ENCODE data around the gene C11orf68. TPM values are rescaled to one million over a fixed set of nuclear protein-coding genes. Genes with fewer than 3 reads are reported as not detected.

Gene C11orf68
- total and polyA plus RNA-seq, 2 of the 8 experiments (the other 6 are each of a cell fraction or from before 2014, with no cell fraction given), result 24.0 to 51.2 TPM

DNA sequence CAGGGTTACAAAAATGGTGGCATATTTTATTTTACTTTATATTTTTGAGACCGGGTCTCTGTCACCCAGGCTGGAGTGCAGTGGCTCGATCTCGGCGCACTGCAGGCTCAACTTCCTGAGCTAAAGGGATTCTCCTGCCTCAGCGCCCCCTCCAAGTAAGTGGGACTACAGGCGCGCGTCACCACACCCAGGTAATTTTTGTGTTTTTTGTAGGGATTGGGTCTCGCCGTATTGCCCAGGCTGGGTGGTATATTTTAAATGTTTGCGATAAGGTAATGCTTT, 18.0 kb downstream of the C11orf68 start:
- Histone ChIP-seq H2AK5ac (ENCODE audit: low read depth, low read length) (no peak overlapping the region), H2BK120ac (replicated peaks; ENCODE audit: low read depth, low read length) (no peak overlapping the region), H3K27ac (ENCODE audit: low read depth, low read length) (no peak overlapping the region), H2AFZ (ENCODE audit: low read length) (no peak overlapping the region), H3K4ac (replicated peaks; ENCODE audit: insufficient read length, low read depth, low read length) (no peak overlapping the region), H2BK15ac (ENCODE audit: low read length) (no peak overlapping the region), H3K4me2 (ENCODE audit: insufficient read depth in 1 of 2, low read depth in 2 of 2, low read length in 2 of 2) (peak overlapping the region; percentile 78 to 89; a peak in 3 of 4 replicates), H3K9ac (replicated peaks in 1 of 4; ENCODE audit: extremely low read depth in 1 of 4, low read depth in 3 of 4, low read length in 3 of 4) (no peak overlapping the region), H3K79me1 (ENCODE audit: low read depth, low read length) (no peaks in the 10 kb centered on the region; the same call in 1 of the 2 replicates), H2BK5ac (ENCODE audit: low read depth, low read length) (no peak overlapping the region), H3K4me1 (replicated peaks in 1 of 4; ENCODE audit: control insufficient read depth in 3 of 4, insufficient read depth in 4 of 4, low read length in 3 of 4) (peaks cover 3 to 11% (median 8%) of the 10 kb centered on the region in 4 experiments; a peak in 6 of 7 replicates), H4K91ac (replicated peaks; ENCODE audit: insufficient read length, low read length) (no peak overlapping the region), H4K5ac (ENCODE audit: insufficient read length, low read depth, low read length) (no peak overlapping the region), H2BK20ac (ENCODE audit: low read length) (no peak overlapping the region), H3K9me3 (ENCODE audit: insufficient read depth in 2 of 2, low read depth in 1 of 2, low read length in 1 of 2) (no peaks in the 10 kb centered on the region), H3K14ac (ENCODE audit: insufficient read length) (no peak overlapping the region), H3K23me2 (ENCODE audit: low read depth, low read length) (peaks cover 9% of the 10 kb centered on the region; the same call in 1 of the 2 replicates), H2BK12ac (ENCODE audit: low read depth, low read length) (no peak overlapping the region), H3K79me2 (ENCODE audit: control insufficient read depth in 1 of 2, insufficient read depth in 2 of 2, low read length in 2 of 2) (no peaks in the 10 kb centered on the region), H3K4me3 (ENCODE audit: extremely low read depth in 1 of 4, insufficient read depth in 2 of 4, low read depth in 3 of 4, low read length in 4 of 4) (peak overlapping the region in 1 of 4 experiments; percentile 71; a peak in 2 of 8 replicates), H3K18ac (ENCODE audit: extremely low read depth, low read length) (no peak overlapping the region), H3K56ac (replicated peaks; ENCODE audit: insufficient read length, low read depth, low read length) (no peak overlapping the region), H3K27me3 (replicated peaks in 1 of 4; ENCODE audit: control insufficient read depth in 3 of 4, extremely low read depth in 1 of 4, insufficient read depth in 3 of 4, low read length in 3 of 4) (peaks cover 15 to 41% (median 36%) of the 10 kb centered on the region in 4 experiments), H4K8ac (ENCODE audit: extremely low read depth, insufficient read depth, low read length) (no peak overlapping the region), H3K36me3 (ENCODE audit: control insufficient read depth in 2 of 4, insufficient read depth in 4 of 4, low read length in 3 of 4) (no peaks in the 10 kb centered on the region), H3K23ac (ENCODE audit: insufficient read length) (no peak overlapping the region), H4K20me1 (replicated peaks in 1 of 2; ENCODE audit: control insufficient read depth in 1 of 2, insufficient read depth in 2 of 2, low read length in 2 of 2) (peaks cover 0 to 4% of the 10 kb centered on the region in 2 experiments)
- POLR2A ChIA-PET (ENCODE audit: partially characterized antibody), result interaction anchor here (0.6 to 2.6 kb wide), 8 partner anchors 9 to 47 kb away, joined by 3 to 18 read pairs (median 4); partner anchors contain the start of genes CCDC85B and FIBP
- CTCF ChIA-PET (ENCODE audit: partially characterized antibody), result interaction anchor here (0.9 to 9.7 kb wide), 9 partner anchors 7 to 91 kb away, joined by 3 to 150 read pairs (median 6); partner anchors contain the start of genes CCDC85B, FIBP and MUS81
- WGBS, 2 experiments (ENCODE audit: extremely low coverage in 1 of 2, insufficient coverage in 1 of 2, insufficient read length in 1 of 2, insufficient replicate concordance in 2 of 2, low coverage in 1 of 2, low lambda C conversion rate in 2 of 2, missing lambda C conversion rate in 1 of 2), result 70% methylated on average over 11 of the region's 11 CpGs; no CpG with 5 or more reads in 1 of the 2 experiments
- no peak for TF ChIP-seq BCL11A (IDR thresholded peaks at IDR 0.05; ENCODE audit: low read depth in 2 of 2, low read length in 2 of 2)
- no peak for TF ChIP-seq SAP30 (IDR thresholded peaks at IDR 0.05; ENCODE audit: insufficient read depth, insufficient replicate concordance, low read length)
- no peak for TF ChIP-seq FOSL1 (IDR thresholded peaks at IDR 0.05; ENCODE audit: insufficient read depth, low read depth, low read length)
- no peak for TF ChIP-seq SRF (IDR thresholded peaks at IDR 0.05; ENCODE audit: low read depth, low read length)
- no peak for TF ChIP-seq TAF1 (IDR thresholded peaks at IDR 0.05; ENCODE audit: low read depth, low read length)
- TF ChIP-seq CBX8 (IDR thresholded peaks at IDR 0.05; ENCODE audit: borderline replicate concordance, low read depth, low read length), result no peak
- TF ChIP-seq CREB1 (IDR thresholded peaks at IDR 0.05), result no peak
- TF ChIP-seq KDM5A (IDR thresholded peaks at IDR 0.05; ENCODE audit: low read length), result no peak
- TF ChIP-seq NRF1 (IDR thresholded peaks at IDR 0.05; ENCODE audit: low read depth, low read length), result no peak
- no peak for TF ChIP-seq SP4 (IDR thresholded peaks at IDR 0.05; ENCODE audit: low read length)
- no peak for TF ChIP-seq POU5F1 (IDR thresholded peaks at IDR 0.05; ENCODE audit: low read depth, low read length)
- no peak for FAIRE-seq
- DNase-seq (ENCODE audit: low read depth in 1 of 2, low spot score in 2 of 2), result no peak
